Erythroblast (primary cell): Measurements from ENCODE around the gene MACROD2.

Experiments used
- DNase-seq, 2 experiments: peaks; one replicate each; lab custom pipeline; 2025; lab: John Stamatoyannopoulos, UW
- GATA1 ChIP-seq: IDR thresholded peaks from 2 replicates; pipeline ENCODE4 v1.6.1; 2011; ENCODE audit warnings: low read depth, mild to moderate bottlenecking, control low read depth, low read length, moderate library complexity
- POLR2A ChIP-seq: IDR thresholded peaks from 2 replicates; pipeline ENCODE4 v1.6.1; 2011; ENCODE audit warnings: mild to moderate bottlenecking, low read length

Gene MACROD2

DNA sequence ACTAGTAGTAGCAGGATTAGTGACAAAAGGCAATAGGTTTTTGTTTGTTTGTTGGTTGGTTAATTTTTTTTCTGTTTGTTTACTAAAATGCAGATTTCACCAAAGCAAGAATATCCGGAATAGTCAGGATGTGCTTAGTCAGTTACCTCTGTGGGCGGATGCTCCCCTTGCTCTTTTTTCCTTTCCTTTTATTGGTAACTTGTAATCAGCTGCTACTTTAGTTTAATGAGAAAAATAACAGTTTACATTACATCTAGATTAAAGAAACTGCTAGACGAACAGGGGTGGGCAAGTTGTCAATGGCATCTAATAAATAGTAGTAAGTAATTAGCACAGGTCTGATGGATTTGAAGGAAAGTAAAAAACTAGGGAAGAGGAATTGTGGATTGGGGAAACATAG lies 989.0 kb downstream of the MACROD2 start:
- no peak for DNase-seq
- TF ChIP-seq POLR2A (no peak), GATA1 (no peak)

GRCh38 chr20:14984768-14985622 lies 989.7 kb downstream of the MACROD2 start:
- DNase-seq: no peak

GRCh38 chr20:14986026-14986655 lies 990.8 kb downstream of the MACROD2 start:
- TF ChIP-seq GATA1 (no peak), POLR2A (no peak)
- no peak for DNase-seq

More at GRCh38 chr20:14984768-14985622, 989.7 kb downstream of the MACROD2 start:
- TF ChIP-seq POLR2A (no peak), GATA1 (no peak)

GRCh38 chr20:14986656-14987055 lies 991.3 kb downstream of the MACROD2 start:
- TF ChIP-seq GATA1: no peak
- no peak for TF ChIP-seq POLR2A
- no peak for DNase-seq

DNA sequence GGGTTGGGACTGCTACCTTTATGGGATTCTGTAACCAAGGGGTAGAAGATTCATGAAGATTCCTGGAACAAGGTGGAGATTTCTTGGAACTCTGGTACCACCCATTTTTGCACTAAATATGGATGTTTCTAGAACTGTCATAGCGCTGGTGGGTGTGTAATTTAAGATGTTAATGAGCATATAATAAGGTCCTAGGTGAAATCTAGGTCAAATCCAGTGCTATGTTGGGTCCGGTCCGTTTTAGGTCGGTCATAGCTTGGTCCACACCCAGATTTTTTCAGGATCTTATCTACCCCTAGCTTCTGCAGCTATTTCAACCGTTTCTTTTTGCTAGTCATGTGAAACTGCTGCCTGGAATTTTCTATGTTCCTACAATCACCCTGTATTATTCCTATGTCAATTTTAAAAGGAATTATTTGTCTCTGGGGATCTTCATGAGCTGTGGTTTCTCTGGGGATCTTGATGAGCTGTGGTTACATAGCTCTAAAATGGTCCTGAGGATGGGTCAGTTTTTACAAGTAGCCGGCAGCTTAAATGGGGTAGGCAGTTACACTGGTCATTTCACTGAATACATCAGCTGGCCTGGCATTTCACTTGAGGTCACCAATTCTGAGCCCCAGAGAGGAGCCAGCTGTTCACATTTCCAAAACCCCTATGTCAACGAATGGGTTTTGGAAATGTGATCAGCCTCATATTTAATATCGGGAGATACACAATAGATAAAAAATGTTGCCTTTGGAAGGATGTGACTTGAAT lies 994.4 kb downstream of the MACROD2 start:
- no peak for DNase-seq
- no peak for TF ChIP-seq POLR2A
- TF ChIP-seq GATA1: no peak

- no peak for TF ChIP-seq GATA1
- no peak for TF ChIP-seq POLR2A
- DNase-seq: no peak
Measured at GRCh38 chr20:14991023-14991422, 995.7 kb downstream of the MACROD2 start.

DNA sequence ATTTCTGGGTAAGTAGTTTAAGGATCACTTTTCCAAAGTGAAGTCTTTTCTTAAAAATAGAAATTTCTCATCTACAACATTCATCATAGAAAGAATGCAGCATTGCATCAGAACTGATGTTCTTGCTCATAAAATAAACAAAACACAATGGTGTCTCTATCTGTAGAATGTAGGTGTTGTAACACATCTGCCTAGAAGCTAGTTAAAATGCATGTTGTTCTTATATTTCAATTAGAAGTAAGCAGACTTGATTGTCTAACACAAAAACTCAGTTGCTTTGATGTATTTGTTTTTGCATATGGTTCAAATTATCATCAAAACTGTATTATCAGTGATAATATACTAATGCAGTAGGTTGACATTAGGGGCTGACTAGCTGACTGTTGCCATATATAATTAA lies 996.8 kb downstream of the MACROD2 start:
- DNase-seq: no peak
- TF ChIP-seq GATA1 (no peak), POLR2A (no peak)

- no peak for TF ChIP-seq POLR2A
- TF ChIP-seq GATA1: no peak
- DNase-seq: no peak
Measured at GRCh38 chr20:14992961-14993360, 997.6 kb downstream of the MACROD2 start.

DNA sequence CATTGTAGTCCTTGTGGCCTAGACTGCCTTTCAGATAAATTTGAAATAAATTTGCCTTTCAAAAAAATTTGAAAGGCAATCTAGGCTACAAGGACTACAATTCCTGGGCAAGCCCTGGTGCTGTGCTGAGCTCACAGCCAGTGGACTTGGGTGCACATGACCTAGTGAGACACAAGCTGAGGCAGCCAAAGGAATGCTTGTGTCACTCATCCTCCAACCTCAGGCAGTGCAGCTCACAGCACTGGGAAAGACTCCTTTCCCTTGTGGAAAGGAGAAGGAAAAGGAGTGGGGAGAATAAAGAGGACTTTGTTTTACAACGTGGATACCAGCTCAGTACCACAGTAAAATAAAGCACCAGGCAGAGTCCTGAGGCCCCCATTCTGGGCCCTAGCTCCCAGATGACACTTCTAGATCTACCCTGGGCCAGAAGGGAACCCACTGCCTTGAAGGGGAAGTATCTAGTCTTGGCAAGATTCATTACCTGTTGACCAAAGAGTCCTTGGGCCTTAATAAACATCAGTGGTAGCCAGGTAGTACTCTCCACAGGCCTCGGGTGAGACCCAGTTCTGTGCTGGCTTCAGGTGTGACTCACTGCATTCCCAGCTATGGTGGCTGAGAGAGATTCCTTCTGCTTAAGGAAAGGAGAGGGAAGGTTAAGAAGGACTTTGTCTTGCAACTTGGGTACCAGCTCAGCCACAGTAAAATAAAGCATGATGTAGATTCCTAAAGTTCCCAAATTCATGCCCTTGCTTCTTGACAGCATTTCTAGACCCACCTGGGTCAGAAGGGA lies 1001.8 kb downstream of the MACROD2 start:
- no peak for TF ChIP-seq POLR2A
- TF ChIP-seq GATA1: no peak
- DNase-seq: no peak

DNA sequence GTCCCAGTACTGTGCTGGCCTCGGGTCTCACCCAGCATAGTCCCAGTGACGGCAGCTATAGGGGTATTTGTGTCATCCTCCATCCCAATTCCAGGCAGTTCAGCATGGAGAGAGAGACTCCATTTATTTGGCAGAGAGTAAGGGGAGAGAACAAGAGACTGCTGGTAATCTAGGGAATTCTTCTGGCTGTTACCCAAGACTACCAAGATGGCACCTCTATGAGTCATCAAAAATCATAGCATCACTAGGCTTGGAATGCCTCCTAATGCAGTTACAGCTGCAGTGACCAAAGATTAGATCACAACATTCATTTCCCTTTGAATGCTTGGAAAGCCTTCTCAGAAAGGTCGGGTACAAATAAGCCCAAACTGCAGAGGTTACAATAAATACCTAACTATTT lies 1002.5 kb downstream of the MACROD2 start:
- no peak for TF ChIP-seq POLR2A
- TF ChIP-seq GATA1: no peak
- DNase-seq: no peak

- TF ChIP-seq GATA1 (no peak), POLR2A (no peak)
- no peak for DNase-seq
Measured at GRCh38 chr20:15005300-15005986, 1010.1 kb downstream of the MACROD2 start.

- DNase-seq: no peak
- no peak for TF ChIP-seq POLR2A
- TF ChIP-seq GATA1: no peak
Measured at GRCh38 chr20:15011631-15012030, 1016.3 kb downstream of the MACROD2 start.
